Cardiac fibroblast (primary cell): ENCODE data around the gene SYT8.

ENCODE experiments used
- DNase-seq, 2 donors: peaks; one replicate each; pipeline versions ENCODE4 v3.0.0 to v3.0.0-alpha.2; 2010; ENCODE audit warnings: low read depth in 2 of 2
- H3K4me3 ChIP-seq, 2 donors: replicated peaks in 1 of 2; 1 replicate in 1 of 2; 2 replicates in 1 of 2; pipeline ENCODE4 v1.5.1; 2011; ENCODE audit warnings: low read depth in 2 of 2, low read length in 2 of 2, mild to moderate bottlenecking in 2 of 2, moderate library complexity in 1 of 2
- TF ChIP-seq, protein P1 (sequence below): IDR thresholded peaks from one replicate; pipeline ENCODE4 v1.5.1; 2011; ENCODE audit warnings: low read depth, mild to moderate bottlenecking, low read length, inconsistent platforms

The SYT8 gene

DNA sequence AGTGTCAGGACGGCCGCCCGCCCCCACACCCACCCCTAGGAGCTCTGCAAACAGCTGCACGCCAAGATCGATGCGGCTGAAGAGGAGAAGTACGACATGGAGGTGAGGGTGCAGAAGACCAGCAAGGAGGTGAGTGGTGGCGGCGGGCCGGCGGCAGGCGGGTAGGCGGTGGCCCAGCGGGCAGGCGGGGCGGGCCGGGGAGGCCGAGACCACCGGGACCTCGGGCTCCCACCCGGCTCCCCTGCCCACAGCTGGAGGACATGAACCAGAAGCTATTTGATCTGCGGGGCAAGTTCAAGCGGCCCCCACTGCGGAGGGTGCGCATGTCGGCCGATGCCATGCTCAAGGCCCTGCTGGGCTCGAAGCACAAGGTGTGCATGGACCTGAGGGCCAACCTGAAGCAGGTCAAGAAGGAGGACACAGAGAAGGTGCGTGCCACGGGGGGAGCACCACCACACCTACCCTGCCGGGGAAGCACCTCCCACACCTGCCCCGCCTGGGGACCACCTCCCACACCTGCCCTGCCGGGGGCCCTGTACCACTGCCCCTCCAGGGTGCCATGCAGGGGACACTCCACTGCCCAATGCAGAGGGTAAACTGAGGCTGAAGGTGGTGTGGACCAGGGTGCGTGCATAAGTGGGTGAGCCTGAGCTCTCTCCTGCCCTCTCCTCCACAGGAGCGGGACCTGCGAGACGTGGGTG lies 6.1 kb downstream of the SYT8 start:
- DNase-seq, result no peak
- no peak overlapping the region for H3K4me3 ChIP-seq
- TF ChIP-seq, protein P1, sequence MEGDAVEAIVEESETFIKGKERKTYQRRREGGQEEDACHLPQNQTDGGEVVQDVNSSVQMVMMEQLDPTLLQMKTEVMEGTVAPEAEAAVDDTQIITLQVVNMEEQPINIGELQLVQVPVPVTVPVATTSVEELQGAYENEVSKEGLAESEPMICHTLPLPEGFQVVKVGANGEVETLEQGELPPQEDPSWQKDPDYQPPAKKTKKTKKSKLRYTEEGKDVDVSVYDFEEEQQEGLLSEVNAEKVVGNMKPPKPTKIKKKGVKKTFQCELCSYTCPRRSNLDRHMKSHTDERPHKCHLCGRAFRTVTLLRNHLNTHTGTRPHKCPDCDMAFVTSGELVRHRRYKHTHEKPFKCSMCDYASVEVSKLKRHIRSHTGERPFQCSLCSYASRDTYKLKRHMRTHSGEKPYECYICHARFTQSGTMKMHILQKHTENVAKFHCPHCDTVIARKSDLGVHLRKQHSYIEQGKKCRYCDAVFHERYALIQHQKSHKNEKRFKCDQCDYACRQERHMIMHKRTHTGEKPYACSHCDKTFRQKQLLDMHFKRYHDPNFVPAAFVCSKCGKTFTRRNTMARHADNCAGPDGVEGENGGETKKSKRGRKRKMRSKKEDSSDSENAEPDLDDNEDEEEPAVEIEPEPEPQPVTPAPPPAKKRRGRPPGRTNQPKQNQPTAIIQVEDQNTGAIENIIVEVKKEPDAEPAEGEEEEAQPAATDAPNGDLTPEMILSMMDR, result no peak

DNA sequence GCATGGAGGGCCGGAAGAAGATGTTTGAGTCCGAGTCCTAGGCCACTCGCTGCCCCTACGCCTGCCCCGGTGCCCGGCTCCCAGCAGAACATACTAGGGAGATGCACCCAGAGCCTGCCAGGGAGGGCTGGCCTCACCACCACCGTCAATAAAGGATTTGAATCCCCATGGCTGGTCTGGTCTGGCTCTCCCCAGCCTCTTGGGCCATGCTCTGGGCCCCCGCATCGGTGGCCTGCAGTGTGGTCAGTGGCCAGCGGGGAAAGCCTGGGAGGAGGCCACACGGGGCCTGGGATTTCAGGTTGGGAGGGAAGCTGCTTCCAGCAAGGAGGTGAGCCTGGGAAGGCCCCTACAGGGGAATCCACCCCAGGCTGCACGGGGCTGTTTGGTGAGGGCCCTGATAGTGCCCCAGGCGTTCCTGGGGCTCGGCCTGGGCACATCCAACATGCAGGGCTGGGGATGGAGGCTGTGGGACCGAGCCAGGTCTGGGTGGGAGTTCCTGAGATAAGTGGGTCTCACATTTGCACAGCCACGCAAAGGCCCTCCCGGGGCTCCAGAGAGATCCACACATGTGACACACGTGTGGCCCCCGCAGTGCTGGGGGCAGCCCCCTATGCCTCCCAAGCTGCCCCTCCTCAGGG lies 6.8 kb downstream of the SYT8 start:
- TF ChIP-seq, protein P1, result no peak
- no peak for DNase-seq
- H3K4me3 ChIP-seq, result no peak overlapping the region

DNA sequence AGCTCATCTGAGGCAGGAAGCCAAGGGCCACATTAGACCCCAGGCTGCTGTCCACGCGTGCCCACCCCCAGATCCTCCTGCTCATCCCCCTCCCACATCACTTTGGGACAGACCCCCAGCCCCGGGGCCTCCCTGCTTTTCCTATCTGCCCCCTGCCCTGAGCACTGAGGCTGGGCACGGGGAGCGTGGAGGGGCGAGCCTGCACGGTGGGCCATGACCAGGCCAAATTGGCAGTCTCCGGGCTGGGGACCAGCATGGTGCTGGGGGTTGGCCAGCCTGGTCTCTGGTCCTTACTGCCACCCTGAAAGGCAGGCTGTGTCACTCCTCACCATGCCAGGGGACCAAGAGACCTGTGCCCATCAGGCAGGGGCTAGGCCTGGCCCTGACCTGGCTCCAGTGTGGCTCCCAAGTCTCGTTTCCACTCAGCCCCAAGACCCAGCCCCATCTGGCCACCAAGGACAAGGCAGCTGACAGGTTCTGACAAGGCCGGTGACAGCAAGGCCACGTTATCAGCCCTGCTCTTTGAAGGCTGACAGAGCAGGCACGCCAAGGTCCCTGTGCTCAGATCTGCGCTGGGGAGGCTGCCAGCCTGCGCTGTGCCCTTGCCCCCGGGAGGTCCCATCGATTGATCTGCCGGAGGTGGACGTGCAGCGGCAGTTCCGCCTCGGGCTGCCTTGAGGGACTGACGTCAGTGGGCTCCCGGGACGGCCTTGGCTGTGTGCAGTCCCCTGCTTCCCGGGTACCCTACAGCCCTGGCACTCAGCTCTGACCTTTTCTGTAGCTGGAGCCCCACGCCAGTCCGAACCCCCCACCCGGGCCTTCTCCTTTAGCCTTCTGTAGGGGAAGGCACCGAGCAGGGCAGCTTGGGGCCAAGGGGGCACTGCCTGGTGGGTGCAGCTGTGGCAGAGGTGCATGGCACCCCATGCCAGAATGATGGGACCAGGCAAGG lies 7.6 kb downstream of the SYT8 start:
- TF ChIP-seq, protein P1, result no peak
- H3K4me3 ChIP-seq, result no peak overlapping the region

DNA sequence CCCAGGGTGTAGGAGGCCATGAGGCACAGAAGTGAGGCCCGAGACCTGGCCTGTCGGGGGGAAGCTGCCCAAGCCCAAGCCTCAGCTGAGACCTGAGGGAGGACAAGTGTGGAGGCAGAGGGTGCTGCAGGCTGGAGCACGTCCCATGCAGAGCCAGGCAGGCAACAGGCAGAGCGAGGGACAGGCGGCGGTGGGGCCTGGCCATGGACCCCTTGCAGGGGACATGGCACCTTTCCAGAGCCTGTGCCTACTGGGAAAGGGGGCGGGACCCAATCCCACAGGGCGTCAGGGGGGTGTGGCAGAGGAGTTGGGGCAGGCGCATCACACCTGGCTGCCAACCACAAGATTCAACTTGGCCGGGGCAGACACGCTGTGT lies 8.3 kb downstream of the SYT8 start:
- DNase-seq, result no peak
- no peak overlapping the region for H3K4me3 ChIP-seq
- TF ChIP-seq, protein P1, result no peak

More for the DNA sequence above, 7.6 kb downstream of the SYT8 start:
- DNase-seq, result no peak

DNA sequence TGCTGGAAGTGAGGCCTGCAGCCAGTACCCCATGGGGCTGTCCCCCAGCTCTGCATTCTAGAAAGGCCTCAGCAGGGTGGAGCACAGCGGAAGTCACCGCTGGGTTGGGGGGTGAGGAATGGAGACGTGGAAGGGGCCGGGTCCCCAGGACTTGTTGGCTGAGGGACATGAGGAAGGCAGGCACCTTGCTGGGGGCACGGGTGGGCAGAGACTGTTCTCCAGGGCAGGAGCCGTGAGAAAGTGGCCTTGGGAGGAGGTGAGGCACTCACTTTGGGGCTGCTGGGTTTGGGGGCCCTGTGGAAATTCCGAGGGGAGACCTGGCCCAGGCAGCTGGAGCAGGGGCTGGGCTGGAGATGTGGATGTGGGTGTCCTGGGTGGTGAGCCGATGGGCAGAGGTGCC lies 9.0 kb downstream of the SYT8 start:
- no peak for DNase-seq
- no peak overlapping the region for H3K4me3 ChIP-seq
- TF ChIP-seq, protein P1, result no peak

DNA sequence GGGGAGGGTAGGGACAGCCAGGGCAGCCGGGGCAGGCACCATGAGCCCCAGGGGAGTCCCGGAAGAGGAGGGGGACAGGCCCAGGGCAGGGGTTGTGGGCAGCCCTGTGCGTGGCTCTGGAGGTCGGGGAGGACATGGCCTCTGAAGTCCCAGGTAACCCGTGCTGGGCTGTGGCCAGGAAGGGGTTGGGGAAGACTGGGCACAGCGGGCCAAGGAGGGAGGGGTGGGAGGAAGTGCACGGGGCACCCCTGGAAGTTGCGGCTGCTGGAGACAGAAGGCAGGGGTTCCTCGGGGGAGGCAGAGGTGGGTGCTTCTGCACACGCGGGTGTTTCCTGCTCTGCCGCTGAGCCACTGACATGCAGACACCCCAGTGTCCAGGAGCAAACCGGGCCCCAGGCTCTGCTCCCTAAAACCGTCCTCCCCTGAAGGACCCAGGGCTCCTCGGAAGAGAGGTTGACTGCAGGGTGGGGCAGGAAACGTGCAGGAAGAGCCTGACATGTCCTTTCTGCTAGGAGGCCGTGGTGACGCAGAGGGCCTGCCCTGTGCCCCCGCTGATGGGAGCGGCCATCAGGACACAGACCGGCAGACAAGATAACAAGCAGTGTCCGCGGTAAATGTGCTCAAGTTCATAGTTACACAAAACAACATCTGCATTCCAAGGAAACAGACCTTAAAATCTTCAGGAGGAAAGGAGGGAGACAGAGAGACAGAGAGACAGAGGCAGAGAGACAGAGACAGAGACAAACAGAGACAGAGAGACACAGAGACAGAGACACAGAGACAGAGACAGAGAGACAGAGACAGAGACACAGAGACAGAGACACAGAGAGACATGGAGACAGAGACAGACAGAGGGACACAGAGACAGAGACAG lies 9.7 kb downstream of the SYT8 start:
- peak in 1 of 2 donors; percentile 78 for DNase-seq
- no peak overlapping the region for H3K4me3 ChIP-seq
- TF ChIP-seq, protein P1, result no peak
